CD4-positive, alpha-beta T cell treated with Interleukin-1 beta for 1 hour (primary cell): Measurements from ENCODE around the gene RHEBL1.

Experiments
- DNase-seq, 2 donors: peaks; one replicate each; pipeline ENCODE4 v3.0.0-alpha.2; 2020 to 2022

Gene RHEBL1

DNA sequence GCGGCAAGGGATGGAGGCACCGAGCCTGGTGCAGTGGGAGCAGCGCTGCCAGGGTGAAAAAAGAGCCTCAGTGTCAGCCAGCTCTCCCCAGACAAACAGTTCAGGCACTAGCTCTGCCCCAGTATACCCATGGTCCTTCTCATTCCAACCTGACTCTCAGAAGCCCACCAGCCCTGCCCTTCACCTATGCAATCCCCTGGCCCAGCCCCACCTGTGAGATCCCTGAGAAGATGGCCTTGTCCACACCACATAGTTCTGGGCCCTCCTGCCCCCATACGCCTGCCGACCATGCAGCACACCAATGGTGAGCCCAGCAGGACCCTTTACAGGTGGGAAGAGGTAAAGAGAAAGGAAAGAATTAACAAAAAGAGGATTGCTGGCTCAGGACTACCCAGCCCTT lies 15.7 kb downstream of the RHEBL1 start:
- no peak for DNase-seq

DNA sequence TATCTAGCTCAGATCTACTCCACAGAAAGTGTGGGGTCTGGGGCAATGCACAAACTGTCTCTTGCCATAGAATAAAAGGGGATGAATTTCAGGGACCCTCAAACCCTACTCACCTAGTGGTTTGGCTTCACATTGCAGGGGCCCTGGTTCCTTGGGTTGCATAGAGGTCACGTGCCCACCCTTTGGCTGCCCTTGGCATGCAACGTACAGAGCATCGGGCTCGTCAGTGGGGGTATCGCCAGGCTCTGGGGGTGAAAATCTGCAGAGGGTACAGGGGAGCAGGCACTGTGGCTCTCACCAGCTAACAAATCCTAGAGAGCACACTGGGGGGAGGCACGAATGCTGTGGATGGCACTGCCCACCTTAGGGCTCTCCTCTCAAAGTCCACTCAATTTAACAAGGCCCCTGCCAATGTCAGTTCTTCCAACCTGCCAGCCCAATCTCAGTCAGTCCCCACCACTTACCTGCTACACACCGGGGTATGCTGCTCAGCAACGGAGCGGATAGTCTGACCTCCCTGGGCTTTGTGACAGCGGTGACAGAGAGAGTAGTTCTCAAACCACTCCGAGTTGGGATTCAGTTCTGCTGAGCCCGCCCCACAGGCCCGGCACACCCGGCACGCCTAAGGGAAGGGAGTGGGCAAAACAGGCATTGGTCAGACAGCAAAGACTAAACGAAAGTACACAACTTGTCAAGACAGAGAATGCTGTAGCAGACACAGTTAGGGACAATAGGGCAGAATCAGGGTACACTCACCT lies 17.1 kb downstream of the RHEBL1 start:
- DNase-seq: no peak

DNA sequence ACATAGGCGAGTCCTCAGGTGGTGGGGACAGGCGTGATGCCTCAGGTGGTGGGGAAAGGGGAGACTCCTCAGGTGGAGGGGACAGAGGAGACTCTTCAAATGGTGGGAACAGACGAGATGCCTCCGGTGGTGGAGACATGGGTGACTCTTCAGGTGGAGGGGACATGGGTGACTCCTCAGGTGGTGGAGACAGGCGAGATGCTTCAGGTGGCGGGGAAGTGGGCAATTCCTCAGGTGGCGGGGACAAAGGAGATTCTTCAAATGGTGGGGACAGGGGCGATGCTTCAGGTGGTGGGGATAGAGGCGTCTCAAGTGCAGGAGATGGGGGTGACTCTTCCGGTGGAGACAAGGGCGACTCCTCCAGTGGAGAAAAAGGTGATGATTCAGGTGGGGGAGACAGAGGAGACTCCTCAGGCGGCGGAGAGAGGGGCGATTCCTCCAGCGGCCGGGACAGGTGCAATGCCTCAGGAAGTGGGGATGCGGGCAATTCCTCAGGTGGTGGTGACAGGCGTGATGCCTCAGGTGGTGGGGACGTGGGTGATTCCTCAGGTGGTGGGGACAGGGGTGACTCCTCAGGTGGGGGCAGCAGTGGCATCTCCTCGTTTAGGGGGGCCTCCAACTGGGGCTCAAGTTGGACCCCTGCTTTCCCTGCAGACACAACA lies 17.9 kb downstream of the RHEBL1 start:
- DNase-seq: no peak

- no peak for DNase-seq
These were observed 18.4 kb downstream of the RHEBL1 start for GRCh38 chr12:49051373-49051764.

GRCh38 chr12:49050507-49051372 lies 19.0 kb downstream of the RHEBL1 start:
- no peak for DNase-seq

- DNase-seq: no peak
These were observed 20.1 kb downstream of the RHEBL1 start for GRCh38 chr12:49049566-49050224.

- no peak for DNase-seq
These were observed 20.8 kb downstream of the RHEBL1 start for GRCh38 chr12:49048953-49049352.

- DNase-seq: no peak
These were observed 23.5 kb downstream of the RHEBL1 start for GRCh38 chr12:49046129-49046895.

DNA sequence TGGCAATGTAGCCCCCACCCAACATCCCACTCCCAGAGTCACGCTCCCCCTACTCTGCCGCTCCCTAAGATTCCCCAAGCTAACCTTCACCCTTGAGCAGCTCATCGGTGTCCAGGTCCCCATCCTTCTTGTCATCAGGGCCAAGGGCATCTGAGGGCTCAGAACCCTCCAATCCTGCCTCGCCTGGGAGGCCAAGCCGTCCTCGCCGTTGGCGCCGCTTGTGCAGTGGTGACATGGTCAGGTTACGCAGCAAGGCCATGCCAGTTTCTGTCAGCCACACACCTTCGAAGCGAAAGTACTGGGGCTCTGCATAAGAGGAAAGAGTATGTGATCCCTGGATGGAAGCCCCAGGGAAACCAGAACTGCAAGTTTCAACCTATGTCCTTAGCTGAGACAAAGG lies 25.1 kb downstream of the RHEBL1 start:
- no peak for DNase-seq

DNA sequence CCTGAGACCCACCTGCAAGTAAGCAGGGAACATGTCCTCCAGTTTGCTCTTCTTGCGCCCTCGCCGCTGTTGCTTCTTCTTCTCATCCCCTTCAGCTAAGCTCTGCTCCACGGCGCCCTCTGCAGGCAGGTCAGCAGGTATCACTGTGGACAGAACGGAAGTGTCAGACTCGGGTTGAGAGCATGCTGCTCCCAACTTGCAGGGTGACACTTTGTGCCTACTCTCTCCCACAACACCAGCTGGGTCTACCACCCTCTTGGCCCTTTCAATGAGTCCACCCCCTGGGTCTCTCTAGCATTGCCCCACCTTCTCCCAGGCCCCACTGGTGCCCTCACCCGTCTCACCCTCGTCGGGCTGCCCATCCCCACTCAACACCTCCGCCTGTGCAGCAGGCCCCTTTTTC lies 25.9 kb downstream of the RHEBL1 start:
- peak; percentile 80 to 84 for DNase-seq

GRCh38 chr12:49043241-49043640 lies 26.5 kb downstream of the RHEBL1 start:
- no peak for DNase-seq

- DNase-seq: no peak
These were observed 27.8 kb downstream of the RHEBL1 start for GRCh38 chr12:49041881-49042484.

GRCh38 chr12:49041036-49041880 lies 28.5 kb downstream of the RHEBL1 start:
- DNase-seq: no peak

DNA sequence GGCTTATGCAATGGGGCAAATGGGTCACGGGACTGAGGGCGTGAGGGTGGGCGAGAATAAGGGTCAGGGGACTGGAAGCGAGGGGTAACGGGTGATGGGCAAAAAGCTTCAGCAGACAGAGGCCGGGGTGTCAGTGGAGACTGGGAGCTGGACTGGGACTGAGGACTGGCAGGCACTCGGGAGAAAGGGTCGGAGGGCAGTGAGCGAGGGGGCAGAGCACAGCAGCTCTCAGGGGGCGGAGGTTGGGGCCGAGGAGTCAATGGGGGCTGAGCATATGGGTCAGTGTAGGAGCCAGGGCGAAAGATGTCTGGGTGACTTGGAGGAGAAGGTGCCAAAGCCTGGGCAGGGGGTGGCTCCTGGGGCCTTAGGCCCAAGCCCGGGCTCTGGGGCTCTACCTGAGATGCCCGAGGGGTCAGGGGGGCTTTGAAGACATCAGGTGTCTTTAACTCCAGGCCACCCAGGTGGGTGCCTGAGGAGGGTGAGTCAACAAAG lies 29.4 kb downstream of the RHEBL1 start:
- no peak for DNase-seq

- DNase-seq: no peak
These were observed 30.1 kb downstream of the RHEBL1 start for GRCh38 chr12:49039421-49040363.

GRCh38 chr12:49038291-49038955 lies 31.4 kb downstream of the RHEBL1 start:
- no peak for DNase-seq

- no peak for DNase-seq
These were observed 31.9 kb downstream of the RHEBL1 start for GRCh38 chr12:49037947-49038237.

GRCh38 chr12:49037111-49037946 lies 32.5 kb downstream of the RHEBL1 start:
- DNase-seq: no peak
